Stimulated activated CD8-positive, alpha-beta memory T cell treated with anti-CD3 and anti-CD28 coated beads, Interleukin-15, amount 100 ng/mL, for 48 hours (primary cell): ENCODE results near the gene CELSR1.
"Not testable (repeated sequence)": the region's sequence is repeated elsewhere in the genome, so short reads cannot be mapped to it uniquely, and the experiment has no call there.

ENCODE experiments used
- DNase-seq, 2 donors: peaks; one replicate each; pipeline ENCODE4 v3.0.0-alpha.2; 2020; ENCODE audit warnings: low read depth in 2 of 2

CELSR1 gene

GRCh38 chr22:46320716-46321386, 216.6 kb downstream of the CELSR1 start:
- DNase-seq, result no peak

- DNase-seq, result no peak
These were observed 217.2 kb downstream of the CELSR1 start for GRCh38 chr22:46320166-46320710.

DNA sequence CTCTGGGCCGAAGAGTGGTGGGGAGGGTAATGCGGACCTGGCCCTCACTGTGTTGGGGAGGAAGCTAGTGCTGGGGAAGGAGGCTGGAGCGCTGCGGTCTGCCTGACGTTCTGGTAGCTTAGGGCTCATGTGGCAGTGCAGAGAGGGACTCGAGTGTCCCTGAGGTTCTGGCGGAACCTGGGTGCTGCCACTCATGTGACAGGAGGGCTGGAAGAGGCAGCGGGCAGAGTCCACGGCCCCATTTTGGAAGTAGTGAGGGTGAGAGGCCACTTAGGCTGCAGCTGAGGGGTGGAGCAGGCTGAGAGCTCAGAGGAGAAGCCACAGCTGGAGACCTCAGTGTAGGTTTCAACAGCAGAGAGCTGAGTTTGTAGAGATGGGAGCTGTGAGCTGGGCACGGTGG, 218.1 kb downstream of the CELSR1 start:
- no peak for DNase-seq

GRCh38 chr22:46318576-46318975, 218.8 kb downstream of the CELSR1 start:
- no peak for DNase-seq

DNA sequence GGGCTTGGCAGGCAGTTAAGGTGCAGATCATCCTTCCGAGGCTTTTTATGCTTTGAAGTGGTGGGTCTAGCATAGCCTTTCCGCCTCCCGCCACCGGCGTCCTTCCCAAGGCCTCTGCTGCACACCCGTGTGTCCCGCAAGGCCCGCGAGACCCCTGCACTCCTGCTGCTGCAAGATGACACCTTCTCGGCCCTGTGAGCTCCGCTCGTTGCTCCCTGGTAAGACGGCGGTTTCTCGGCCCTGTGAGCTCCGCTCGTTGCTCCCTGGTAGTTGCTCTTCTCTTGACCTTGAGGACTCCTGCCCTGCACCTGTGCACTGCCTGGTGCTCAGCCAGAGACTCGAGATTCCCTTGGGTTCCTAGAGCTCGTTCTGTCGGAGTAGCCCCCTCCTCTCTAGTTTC, 219.8 kb downstream of the CELSR1 start:
- no peak for DNase-seq

GRCh38 chr22:46315976-46316375, 221.4 kb downstream of the CELSR1 start:
- no peak for DNase-seq

GRCh38 chr22:46312848-46313247, 224.6 kb downstream of the CELSR1 start:
- DNase-seq, result not testable (repeated sequence)

GRCh38 chr22:46312056-46312455, 225.4 kb downstream of the CELSR1 start:
- no peak for DNase-seq
